HCT116 (cell line): ENCODE data around the gene FRMD4B.

Experiments
- CTCF ChIP-seq, 3 experiments: fragments of 200-600 bp in 1 of 3; sonication (generic) in 1 of 3; IDR thresholded peaks in 2 of 3; conservative IDR thresholded peaks in 1 of 3; 2 replicates each; pipeline ENCODE4 v1.5.1; 2012 to 2017; ENCODE audit warnings: low read depth in 2 of 3, low read length in 2 of 3, antibody characterized with exemption in 1 of 3, borderline replicate concordance in 1 of 3, control low read depth in 1 of 3, mild to moderate bottlenecking in 1 of 3, mixed read lengths in 1 of 3, mixed run types in 1 of 3, moderate library complexity in 1 of 3; ENCODE audit not compliant: insufficient read depth in 1 of 3
- EZH2phosphoT487 ChIP-seq: fragments of 200-600 bp; IDR thresholded peaks from 2 replicates; pipeline ENCODE4 v1.6.1; 2018; ENCODE audit warnings: antibody characterized with exemption, borderline replicate concordance
- POLR2A ChIP-seq: IDR thresholded peaks from 2 replicates; pipeline ENCODE4 v1.7.0; 2011; ENCODE audit warnings: borderline replicate concordance; ENCODE audit not compliant: insufficient read depth, insufficient read length; ENCODE audit errors: extremely low read depth

- TF ChIP-seq POLR2A (no peak), CTCF (IDR thresholded peaks at IDR 0.05 in 2 of 3, conservative IDR thresholded peaks at IDR 0.05 in 1 of 3; ENCODE audit: borderline replicate concordance in 1 of 3, insufficient read depth in 1 of 3, low read depth in 2 of 3, low read length in 2 of 3) (no peak), EZH2phosphoT487 (no peak)
Measured at GRCh38 chr3:69360690-69361089, 25.2 kb downstream of the FRMD4B start.
